Measurements from ENCODE around the gene CYBA. TPM values are rescaled to one million over a fixed set of nuclear protein-coding genes. Genes with fewer than 3 reads are reported as not detected.

Gene CYBA
- total and polyA plus RNA-seq, 10 of the 15 experiments (the other 5 are each of a cell fraction or from before 2014, with no cell fraction given) = 0.55 to 598 (median 258) TPM

DNA sequence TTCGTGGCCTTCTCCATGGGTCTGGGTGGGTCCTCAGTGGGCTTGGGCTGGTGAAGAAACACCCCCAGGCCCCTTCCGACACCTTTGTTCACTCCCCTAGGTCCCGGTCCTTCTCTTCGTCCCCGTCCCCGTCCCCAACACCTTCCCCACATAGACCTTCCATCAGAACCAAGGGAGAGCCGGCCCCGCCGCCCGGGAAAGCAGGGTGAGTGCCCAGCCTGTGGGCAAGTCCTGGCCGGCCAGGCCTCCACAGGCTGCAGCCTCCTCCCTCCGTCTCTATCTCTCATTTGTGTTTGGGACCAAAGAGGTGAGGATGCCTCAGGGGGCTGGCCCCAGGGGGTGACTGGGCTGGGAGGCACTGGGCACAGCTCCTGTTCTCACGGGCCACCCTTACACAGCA lies 27.0 kb downstream of the CYBA start:
- no TSS peak for BruUV-seq (replicated peaks)
- FAIRE-seq (no peak), DNase-seq (ENCODE audit: low read depth, low spot score) (no peak), ATAC-seq (no peak)
- Histone ChIP-seq H3K79me2 (ENCODE audit: control insufficient read depth, insufficient read depth, low read length) (no peaks in the 10 kb centered on the region), H3K4me2 (ENCODE audit: control insufficient read depth, insufficient read depth) (no peak overlapping the region), H3K36me3 (ENCODE audit: control insufficient read depth in 2 of 2, insufficient read depth in 2 of 2, low read length in 1 of 2) (peaks cover 13 to 59% of the 10 kb centered on the region in 2 experiments; a peak in 3 of 4 replicates), H3K27ac (ENCODE audit: control insufficient read depth, insufficient read depth) (no peak overlapping the region), H3K4me3 (no peak overlapping the region), H3K9ac (ENCODE audit: control insufficient read depth, insufficient read depth, low read length) (no peak overlapping the region), H3K27me3 (replicated peaks in 1 of 2; ENCODE audit: control insufficient read depth in 2 of 2, insufficient read depth in 2 of 2, low read length in 1 of 2) (no peaks in the 10 kb centered on the region), H3K4me1 (ENCODE audit: control insufficient read depth, insufficient read depth, low read length) (no peaks in the 10 kb centered on the region), H4K20me1 (ENCODE audit: control insufficient read depth, insufficient read depth) (no peaks in the 10 kb centered on the region), H3K9me3 (replicated peaks; ENCODE audit: control insufficient read depth, insufficient read depth, low read length) (no peaks in the 10 kb centered on the region), H2AFZ (ENCODE audit: control insufficient read depth, low read depth, low read length) (no peak overlapping the region)
- ChIA-PET CTCF (no interaction called here), POLR2A (no interaction called here), RAD21 (ENCODE audit: unreplicated experiment) (no interaction called here), SMC1A (ENCODE audit: uncharacterized antibody, unreplicated experiment) (no interaction called here)
- intact Hi-C loops (cut with micrococcal nuclease; ENCODE audit: unreplicated experiment) (no loop called here), in situ Hi-C loops (cut with MboI) (loop anchor here (5.0 kb wide), 1 partner anchor 52 kb away; the partner anchor contains the start of gene ZC3H18)
- TF ChIP-seq POLR2A (IDR thresholded peaks at IDR 0.05; ENCODE audit: low read depth, low read length) (peak; percentile 17; the same call in 1 of the 2 replicates), RAD21 (IDR thresholded peaks at IDR 0.05; ENCODE audit: insufficient read depth, low read depth, low read length) (no peak)
- WGBS (ENCODE audit: insufficient coverage, insufficient replicate concordance, low lambda C conversion rate, missing lambda C conversion rate) = 94% methylated on average over 13 of the region's 13 CpGs

DNA sequence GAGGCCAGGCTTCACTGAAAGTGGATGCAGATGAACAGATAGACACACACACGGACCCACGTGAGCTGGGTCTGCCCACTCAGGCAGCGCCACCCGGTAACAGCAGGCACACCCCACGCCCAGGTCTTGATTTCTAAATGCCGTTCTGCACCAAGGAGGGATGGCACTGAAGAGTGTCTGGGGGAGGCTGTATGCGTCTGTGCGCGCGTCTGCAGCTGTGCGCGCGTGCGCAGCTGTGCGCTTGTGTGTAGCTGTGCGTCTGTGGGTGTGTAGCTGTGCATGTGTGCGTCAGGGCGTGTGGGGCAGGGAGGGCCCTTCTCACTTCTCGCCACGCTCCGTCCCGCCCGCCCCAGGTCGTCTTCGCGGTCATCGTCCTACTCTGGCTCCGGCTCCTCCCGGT lies 28.0 kb downstream of the CYBA start:
- Histone ChIP-seq H2AFZ (ENCODE audit: control insufficient read depth, low read depth, low read length) (no peak overlapping the region), H3K79me2 (ENCODE audit: control insufficient read depth, insufficient read depth, low read length) (no peaks in the 10 kb centered on the region), H3K27me3 (replicated peaks in 1 of 2; ENCODE audit: control insufficient read depth in 2 of 2, insufficient read depth in 2 of 2, low read length in 1 of 2) (no peaks in the 10 kb centered on the region), H3K9ac (ENCODE audit: control insufficient read depth, insufficient read depth, low read length) (no peak overlapping the region), H3K4me2 (ENCODE audit: control insufficient read depth, insufficient read depth) (no peak overlapping the region), H3K27ac (ENCODE audit: control insufficient read depth, insufficient read depth) (no peak overlapping the region), H3K4me1 (ENCODE audit: control insufficient read depth, insufficient read depth, low read length) (no peaks in the 10 kb centered on the region), H4K20me1 (ENCODE audit: control insufficient read depth, insufficient read depth) (no peaks in the 10 kb centered on the region), H3K4me3 (no peak overlapping the region), H3K36me3 (ENCODE audit: control insufficient read depth in 2 of 2, insufficient read depth in 2 of 2, low read length in 1 of 2) (peaks cover 13 to 54% of the 10 kb centered on the region in 2 experiments; a peak in 3 of 4 replicates), H3K9me3 (replicated peaks; ENCODE audit: control insufficient read depth, insufficient read depth, low read length) (no peaks in the 10 kb centered on the region)
- SMC1A ChIA-PET (ENCODE audit: uncharacterized antibody, unreplicated experiment) = no interaction called here
- POLR2A ChIA-PET = no interaction called here
- WGBS (ENCODE audit: insufficient coverage, insufficient replicate concordance, low lambda C conversion rate, missing lambda C conversion rate) = 95% methylated on average over 29 of the region's 29 CpGs
- in situ Hi-C loops (cut with MboI) = loop anchor here (5.0 kb wide), 1 partner anchor 51 kb away; the partner anchor contains the start of gene ZC3H18
- intact Hi-C loops (cut with micrococcal nuclease; ENCODE audit: unreplicated experiment) = no loop called here
- RAD21 ChIA-PET (ENCODE audit: unreplicated experiment) = no interaction called here
- TF ChIP-seq POLR2A (IDR thresholded peaks at IDR 0.05; ENCODE audit: low read depth, low read length) = 0 out of 2 replicates have a peak, but pooled peaks have one; percentile 32
- TF ChIP-seq JUND (IDR thresholded peaks at IDR 0.05; ENCODE audit: low read depth, low read length) = no peak
- TF ChIP-seq TCF3 (IDR thresholded peaks at IDR 0.05; ENCODE audit: borderline replicate concordance, insufficient read depth, low read depth, low read length) = peak; percentile 56; the same call in 1 of the 2 replicates
- TF ChIP-seq SIX5 (IDR thresholded peaks at IDR 0.05; ENCODE audit: low read depth, low read length, severe bottlenecking) = no peak
- no peak for TF ChIP-seq WRNIP1 (IDR thresholded peaks at IDR 0.05; ENCODE audit: borderline replicate concordance, low read depth, low read length)
- TF ChIP-seq TCF12 (IDR thresholded peaks at IDR 0.05; ENCODE audit: low read depth, low read length) = no peak
- no peak for TF ChIP-seq BACH1 (IDR thresholded peaks at IDR 0.05; ENCODE audit: borderline replicate concordance)
- TF ChIP-seq, protein P1, sequence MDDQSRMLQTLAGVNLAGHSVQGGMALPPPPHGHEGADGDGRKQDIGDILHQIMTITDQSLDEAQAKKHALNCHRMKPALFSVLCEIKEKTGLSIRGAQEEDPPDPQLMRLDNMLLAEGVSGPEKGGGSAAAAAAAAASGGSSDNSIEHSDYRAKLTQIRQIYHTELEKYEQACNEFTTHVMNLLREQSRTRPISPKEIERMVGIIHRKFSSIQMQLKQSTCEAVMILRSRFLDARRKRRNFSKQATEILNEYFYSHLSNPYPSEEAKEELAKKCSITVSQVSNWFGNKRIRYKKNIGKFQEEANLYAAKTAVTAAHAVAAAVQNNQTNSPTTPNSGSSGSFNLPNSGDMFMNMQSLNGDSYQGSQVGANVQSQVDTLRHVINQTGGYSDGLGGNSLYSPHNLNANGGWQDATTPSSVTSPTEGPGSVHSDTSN (IDR thresholded peaks at IDR 0.05; ENCODE audit: insufficient replicate concordance, low read depth, low read length) = no peak
- TF ChIP-seq, protein P2, sequence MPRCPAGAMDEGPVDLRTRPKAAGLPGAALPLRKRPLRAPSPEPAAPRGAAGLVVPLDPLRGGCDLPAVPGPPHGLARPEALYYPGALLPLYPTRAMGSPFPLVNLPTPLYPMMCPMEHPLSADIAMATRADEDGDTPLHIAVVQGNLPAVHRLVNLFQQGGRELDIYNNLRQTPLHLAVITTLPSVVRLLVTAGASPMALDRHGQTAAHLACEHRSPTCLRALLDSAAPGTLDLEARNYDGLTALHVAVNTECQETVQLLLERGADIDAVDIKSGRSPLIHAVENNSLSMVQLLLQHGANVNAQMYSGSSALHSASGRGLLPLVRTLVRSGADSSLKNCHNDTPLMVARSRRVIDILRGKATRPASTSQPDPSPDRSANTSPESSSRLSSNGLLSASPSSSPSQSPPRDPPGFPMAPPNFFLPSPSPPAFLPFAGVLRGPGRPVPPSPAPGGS (IDR thresholded peaks at IDR 0.05; ENCODE audit: borderline replicate concordance, insufficient read depth, low read depth, low read length, poor library complexity, severe bottlenecking) = peak; percentile 74
- no peak for TF ChIP-seq ZNF384 (IDR thresholded peaks at IDR 0.05; ENCODE audit: borderline replicate concordance, low read depth, low read length)
- no peak for TF ChIP-seq CREM (IDR thresholded peaks at IDR 0.05; ENCODE audit: low read depth)
- DNase-seq (ENCODE audit: low read depth, low spot score) (no peak), FAIRE-seq (no peak), ATAC-seq (no peak)
- CTCF ChIA-PET = no interaction called here
- BruUV-seq (replicated peaks) = no TSS peak

All from GM12878 (cell line).